GM13977 (cell line): ENCODE data around the gene PTGR2.
"Not testable (repeated sequence)": the region's sequence is repeated elsewhere in the genome, so short reads cannot be mapped to it uniquely, and the experiment has no call there.

Experiments used
- DNase-seq: peaks from one replicate; pipeline ENCODE4 v3.0.0; 2012; ENCODE audit warnings: low spot score
- in situ Hi-C: fragments of 300-500 bp; cut with MboI; formaldehyde crosslinking; loops from one replicate; pipeline ENCODE4 v1.12.0; 2022; ENCODE audit warnings: low sequenced_read_pairs, low pct_unique_long_range_greater_than_20kb, mixed read lengths, inconsistent platforms; ENCODE audit not compliant: unreplicated experiment
- TF ChIP-seq, protein P1 (sequence below): IDR thresholded peaks from 2 replicates; pipeline ENCODE4 v1.5.1; 2012; ENCODE audit warnings: mild to moderate bottlenecking, control low read depth; ENCODE audit not compliant: insufficient read depth; ENCODE audit errors: extremely low read depth, missing control alignments

Gene PTGR2

DNA sequence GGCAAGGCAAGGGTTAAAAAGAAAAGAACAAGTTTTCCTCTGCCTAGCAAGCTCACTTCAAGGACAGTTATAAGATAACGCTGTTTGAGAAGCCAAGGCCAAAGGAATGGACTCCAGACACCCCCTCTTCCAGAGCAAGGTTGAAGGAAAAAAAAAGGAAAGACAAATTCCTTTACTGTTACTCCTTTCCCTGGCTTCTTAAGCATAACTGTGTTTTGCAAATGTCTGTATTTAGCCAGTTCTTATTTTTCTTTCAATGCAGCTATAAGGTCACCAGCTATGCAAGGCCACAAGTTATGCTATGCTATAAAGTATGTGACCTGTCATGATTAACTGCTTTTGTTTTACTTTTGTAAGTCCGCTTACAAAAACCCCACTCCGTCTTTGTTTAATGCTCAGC lies 61.6 kb downstream of the PTGR2 start:
- DNase-seq: no peak
- TF ChIP-seq, protein P1, sequence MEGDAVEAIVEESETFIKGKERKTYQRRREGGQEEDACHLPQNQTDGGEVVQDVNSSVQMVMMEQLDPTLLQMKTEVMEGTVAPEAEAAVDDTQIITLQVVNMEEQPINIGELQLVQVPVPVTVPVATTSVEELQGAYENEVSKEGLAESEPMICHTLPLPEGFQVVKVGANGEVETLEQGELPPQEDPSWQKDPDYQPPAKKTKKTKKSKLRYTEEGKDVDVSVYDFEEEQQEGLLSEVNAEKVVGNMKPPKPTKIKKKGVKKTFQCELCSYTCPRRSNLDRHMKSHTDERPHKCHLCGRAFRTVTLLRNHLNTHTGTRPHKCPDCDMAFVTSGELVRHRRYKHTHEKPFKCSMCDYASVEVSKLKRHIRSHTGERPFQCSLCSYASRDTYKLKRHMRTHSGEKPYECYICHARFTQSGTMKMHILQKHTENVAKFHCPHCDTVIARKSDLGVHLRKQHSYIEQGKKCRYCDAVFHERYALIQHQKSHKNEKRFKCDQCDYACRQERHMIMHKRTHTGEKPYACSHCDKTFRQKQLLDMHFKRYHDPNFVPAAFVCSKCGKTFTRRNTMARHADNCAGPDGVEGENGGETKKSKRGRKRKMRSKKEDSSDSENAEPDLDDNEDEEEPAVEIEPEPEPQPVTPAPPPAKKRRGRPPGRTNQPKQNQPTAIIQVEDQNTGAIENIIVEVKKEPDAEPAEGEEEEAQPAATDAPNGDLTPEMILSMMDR: no peak
- in situ Hi-C loops: no loop called here

DNA sequence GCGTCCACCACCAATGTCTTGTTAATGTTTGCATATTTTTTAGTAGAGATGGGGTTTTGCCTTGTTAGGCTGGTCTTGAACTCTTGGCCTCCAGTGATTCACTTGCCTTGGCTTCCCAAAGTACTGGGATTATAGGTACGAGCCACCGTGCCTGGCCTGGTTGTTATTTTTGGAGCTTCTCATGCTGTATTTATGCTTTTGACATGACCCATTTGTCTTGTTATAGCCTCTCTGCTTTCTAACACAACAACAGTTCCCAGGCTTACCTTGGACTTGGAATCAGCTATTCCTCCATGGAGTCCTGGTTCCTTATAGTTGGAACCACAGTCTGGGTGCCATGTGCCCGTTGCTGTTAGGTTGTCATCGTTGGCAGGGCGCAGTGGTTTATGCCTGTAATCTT lies 64.7 kb downstream of the PTGR2 start:
- in situ Hi-C loops: no loop called here
- TF ChIP-seq, protein P1: no peak
- no peak for DNase-seq

DNA sequence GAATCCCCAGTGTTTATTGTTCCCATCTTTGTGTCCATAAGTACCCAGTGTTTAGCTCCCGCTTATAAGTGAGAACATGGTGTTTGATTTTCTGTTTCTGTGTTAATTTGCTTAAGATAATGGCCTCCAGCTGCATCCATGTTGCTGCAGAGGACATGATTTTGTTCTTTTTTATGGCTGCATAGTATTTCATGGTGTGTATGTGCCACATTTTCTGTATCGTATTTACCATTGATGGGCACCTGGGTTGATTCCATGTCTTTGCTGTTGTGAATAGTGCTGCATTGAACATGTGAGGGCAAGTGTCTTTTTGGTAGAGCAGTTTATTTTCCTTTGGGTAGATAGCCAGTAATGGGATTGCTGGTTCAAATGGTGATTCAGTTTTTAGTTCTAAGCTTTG lies 67.8 kb downstream of the PTGR2 start:
- in situ Hi-C loops, DNase-seq: not testable (repeated sequence)

DNA sequence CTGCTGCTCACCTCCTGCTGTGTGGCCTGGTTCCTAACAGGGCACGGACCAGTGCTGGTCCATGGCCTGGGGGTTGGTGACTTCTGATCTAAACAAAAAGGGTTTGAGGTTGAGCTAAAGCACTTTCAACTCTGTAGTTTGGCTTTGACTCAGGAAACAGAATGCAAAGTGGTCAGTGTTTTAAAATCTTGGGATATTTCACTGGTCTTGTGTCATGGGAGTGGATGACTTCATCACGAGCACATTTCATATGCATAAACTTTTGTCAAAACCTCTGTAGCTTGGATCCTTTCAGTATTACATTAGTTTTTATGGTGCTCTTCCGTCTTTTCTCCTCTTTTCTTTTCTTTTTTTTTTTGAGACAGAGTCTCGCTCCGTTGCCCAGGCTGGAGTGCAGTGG lies 72.7 kb downstream of the PTGR2 start:
- no peak for DNase-seq
- in situ Hi-C loops: no loop called here
- TF ChIP-seq, protein P1: no peak
